GM18507 (cell line): ENCODE data around the gene CDH4.

Experiments used
- DNase-seq: peaks from one replicate; pipeline ENCODE4 v3.0.0; 2011; ENCODE audit warnings: low read depth; ENCODE audit not compliant: insufficient read length; ENCODE audit errors: extremely low spot score
- FAIRE-seq: peaks from 2 replicates; lab custom pipeline; 2011; peaks lifted over from hg19 to GRCh38; lab: Jason Lieb, UNC

The CDH4 gene

DNA sequence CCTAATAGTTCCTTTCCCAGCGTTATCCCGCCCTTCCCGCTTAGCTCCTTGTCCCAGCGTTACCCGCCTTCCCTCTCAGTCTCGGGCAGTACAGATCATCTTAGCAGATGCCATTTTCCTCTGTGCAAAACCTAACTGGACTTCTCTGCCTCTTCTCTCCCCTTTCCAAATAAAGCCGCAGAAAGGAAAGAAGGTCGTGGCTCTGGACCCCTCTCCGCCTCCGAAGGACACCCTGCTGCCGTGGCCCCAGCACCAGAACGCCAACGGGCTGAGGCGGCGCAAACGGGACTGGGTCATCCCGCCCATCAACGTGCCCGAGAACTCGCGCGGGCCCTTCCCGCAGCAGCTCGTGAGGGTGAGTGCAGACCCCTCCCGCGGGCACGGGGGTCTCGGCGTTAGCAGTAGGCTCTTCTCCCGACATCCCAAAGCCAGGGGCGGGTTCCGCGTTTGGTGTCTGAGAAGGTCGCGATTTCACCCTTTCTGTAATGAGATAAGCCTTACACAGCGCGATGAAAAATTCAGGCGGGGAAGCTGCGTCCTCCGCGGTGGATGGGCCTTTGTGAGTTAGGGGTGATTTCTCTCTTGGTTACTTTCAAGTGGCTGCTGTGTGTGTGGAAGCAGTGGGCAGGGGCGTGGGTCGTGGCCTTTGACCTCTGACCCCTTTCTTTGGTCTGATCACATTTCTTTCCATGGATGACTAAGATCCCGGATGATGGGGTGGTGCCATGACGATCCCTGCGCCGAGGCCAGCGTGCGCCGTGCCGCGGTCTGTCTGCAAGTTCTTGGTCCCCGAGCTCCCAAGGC, 521.0 kb downstream of the CDH4 start:
- DNase-seq (no peak), FAIRE-seq (no peak)

GRCh38 chr20:61773926-61774587, 522.0 kb downstream of the CDH4 start:
- no peak for FAIRE-seq
- DNase-seq = no peak

DNA sequence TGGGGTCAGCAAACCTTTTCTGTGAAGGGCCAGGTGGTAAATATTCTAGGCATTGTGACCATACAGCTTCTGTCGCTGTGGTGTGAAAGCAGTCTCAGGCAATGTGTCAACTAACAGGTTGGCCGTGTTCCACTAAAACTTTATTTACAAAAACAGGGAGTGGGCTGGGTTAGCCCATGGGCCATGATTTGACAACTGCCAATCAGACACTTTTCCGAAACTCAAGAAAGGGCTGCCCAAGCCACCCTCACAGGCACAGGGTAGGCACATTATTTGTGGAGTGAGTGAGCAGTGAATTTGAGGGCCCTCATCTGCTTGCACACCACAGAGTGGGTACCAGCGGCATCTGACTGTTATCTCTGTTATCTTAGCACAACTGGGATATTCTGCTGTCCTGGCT, 523.4 kb downstream of the CDH4 start:
- FAIRE-seq = no peak

GRCh38 chr20:61776491-61777075, 524.5 kb downstream of the CDH4 start:
- no peak for FAIRE-seq
- DNase-seq = no peak

More for the DNA sequence above, 523.4 kb downstream of the CDH4 start:
- DNase-seq = no peak

DNA sequence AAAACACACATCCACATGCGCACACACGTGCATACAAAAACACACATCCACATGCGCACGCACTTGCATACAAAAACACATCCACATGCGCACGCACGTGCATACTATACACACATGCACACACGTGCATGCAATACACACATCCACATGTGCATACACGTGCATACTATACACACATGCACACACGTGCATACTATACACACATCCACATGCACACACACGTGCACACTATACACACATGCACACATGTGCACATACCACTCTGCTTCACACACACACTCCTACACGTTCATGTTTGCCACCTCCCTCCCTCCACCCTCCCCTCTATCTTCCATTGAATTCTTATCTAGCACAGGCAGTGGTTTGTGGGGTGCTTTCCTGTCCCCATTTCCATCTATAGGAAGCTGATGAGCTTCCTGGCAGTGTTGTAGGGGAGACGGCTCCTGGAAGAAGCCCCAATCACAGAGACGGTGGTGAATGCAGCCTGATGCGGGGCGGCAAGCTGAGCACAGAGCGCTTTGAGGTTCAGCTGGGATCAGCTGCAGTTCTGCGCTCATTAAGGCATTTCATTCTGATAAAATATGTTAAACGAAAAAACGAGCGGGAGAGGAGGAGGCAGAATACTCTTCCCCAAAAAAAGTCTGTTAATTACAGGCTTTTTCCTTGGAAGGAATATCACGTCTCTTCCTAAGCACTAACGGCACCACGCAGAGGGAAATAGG, 525.9 kb downstream of the CDH4 start:
- no peak for DNase-seq
- FAIRE-seq = no peak

DNA sequence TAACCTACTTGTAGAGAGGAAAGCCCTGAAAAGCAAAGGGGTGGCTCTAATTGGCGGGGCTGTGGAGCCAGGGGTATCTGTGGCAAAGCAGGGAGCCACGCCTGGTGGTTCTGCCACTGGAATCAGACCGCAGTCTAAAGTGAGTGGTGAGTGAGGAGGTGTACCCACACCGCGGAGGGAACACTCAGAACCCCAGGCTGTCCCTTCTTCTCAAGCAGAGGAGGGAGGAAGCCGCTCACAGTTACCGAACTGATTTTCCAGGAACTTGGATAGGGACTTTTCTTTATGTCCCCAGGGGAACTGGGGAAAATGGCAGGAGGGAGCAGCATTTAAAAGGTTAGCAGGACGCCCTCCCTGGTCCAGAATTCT, 526.4 kb downstream of the CDH4 start:
- FAIRE-seq = no peak
- no peak for DNase-seq

GRCh38 chr20:61779176-61779965, 527.3 kb downstream of the CDH4 start:
- no peak for DNase-seq
- no peak for FAIRE-seq

DNA sequence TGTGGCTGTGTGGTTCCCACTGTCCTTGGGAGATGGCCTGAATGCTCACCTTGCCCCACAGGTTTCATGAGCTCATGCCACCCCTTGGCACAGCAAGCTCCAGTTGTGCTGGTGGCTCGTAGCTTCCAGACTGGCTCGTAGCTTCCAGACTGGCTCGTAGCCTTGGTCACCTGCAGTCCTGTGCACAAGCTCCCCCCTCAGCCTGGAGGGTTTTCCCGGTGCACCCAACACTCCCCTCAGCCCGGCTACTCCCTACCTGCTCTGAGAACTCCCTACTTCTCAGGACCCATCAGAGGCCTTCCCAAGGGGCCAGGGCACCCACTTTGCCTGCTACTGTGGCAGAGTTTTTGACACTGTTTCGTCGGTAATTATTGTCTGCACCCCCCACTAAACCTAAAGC, 528.0 kb downstream of the CDH4 start:
- FAIRE-seq = no peak

GRCh38 chr20:61784801-61785566, 532.9 kb downstream of the CDH4 start:
- FAIRE-seq = no peak
- DNase-seq = no peak

More for the DNA sequence above, 528.0 kb downstream of the CDH4 start:
- DNase-seq = no peak

DNA sequence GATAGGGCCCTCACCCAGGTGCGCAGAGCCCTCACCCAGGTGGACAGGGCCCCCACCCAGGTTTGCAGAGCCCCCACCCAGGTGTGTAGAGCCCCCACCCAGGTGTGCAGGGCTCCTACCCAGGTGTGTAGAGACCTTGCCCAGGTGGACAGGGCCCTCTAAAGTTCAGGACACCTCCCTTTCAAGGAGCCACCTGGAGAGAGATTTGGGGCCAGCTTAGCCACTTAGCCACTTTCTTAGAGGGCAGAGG, 533.4 kb downstream of the CDH4 start:
- FAIRE-seq (no peak), DNase-seq (no peak)

DNA sequence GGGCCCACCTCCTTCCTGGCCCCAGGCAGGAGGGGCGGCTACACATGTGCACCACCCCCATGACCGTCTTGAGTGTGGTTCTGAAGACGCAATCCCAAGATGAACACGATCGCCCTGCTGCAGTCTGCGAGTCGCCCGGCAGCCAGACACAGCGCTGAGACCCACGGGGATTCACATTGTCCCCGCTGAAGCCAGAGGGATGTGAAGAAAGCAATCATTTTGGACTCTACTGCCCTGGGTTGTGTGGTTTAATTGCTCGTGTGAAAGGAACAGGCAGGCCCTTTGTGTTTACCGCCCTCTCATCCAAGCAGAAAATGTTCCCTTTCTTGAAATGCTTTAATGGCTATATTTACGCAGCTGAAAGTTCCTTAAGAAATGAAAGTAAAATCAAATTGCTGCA, 534.2 kb downstream of the CDH4 start:
- DNase-seq (no peak), FAIRE-seq (no peak)

DNA sequence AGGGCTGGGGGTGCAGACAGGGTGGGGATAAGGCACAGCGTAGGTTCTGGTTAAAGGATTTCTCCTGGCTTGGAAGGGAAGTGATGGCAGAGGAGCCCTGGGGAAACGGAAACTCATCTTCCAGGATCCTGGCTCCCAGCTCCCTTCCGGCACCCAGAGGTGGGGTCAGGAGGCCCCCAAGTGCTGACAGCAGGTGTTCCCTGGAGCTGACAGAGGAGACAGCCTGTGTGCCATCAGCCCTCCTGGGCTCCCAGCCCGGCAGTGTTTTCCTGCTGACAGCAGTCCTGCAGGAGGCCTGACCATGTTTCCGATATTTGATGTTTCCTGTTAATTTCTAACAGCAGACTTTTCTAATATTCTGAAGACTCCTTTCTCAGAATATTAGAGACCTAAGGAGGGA, 536.3 kb downstream of the CDH4 start:
- FAIRE-seq (no peak), DNase-seq (no peak)

DNA sequence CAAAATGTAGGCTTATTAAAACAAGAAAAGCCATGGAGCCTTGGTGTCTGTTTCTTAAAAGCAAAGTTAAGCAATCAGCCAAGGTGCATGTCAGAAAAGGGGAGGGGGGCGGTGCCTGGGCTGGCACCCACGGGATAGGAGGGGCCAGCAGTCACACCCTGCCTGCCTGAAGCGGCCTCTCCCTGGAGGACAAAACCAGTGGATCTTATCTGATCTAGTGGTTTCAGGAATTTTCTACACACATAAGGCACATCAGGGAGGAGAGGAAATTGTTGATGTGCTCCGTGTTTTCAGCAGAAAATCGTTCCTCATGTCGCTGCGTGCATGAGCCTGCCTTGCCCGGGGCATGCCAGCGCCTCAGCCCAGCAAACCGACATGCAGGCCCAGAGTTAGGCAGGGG, 537.3 kb downstream of the CDH4 start:
- FAIRE-seq (no peak), DNase-seq (no peak)

DNA sequence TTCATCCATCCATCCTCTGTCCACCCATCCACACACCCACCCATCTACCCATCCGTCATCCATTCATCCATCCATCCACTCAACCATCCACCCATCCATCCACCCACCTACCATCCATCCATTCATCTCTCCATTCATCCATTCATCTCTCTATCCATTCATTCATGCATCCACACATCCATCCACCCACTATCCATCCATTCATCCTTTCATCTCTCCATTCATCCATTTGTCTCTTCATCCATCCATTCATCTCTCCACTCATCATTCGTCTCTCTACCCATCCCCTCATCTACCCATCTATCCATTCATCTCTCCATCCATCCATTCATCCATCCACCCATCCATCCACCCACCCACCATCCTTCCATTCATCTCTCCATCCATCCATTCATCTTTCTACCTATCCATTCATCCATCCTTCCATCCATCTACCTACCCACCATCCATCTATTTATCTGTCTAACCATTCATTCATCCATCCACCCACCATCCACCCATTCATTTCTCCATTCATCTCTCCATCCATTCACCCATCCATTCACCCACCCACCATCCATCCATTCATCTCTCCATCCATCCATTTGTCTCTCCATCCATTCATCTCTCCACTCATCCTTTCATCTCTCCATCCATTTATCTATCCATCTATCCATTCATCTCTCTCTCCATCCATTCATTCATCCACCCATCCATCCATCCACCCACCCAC, 538.2 kb downstream of the CDH4 start:
- no peak for DNase-seq
- no peak for FAIRE-seq

GRCh38 chr20:61791995-61792394, 539.9 kb downstream of the CDH4 start:
- FAIRE-seq = no peak
- DNase-seq = no peak

DNA sequence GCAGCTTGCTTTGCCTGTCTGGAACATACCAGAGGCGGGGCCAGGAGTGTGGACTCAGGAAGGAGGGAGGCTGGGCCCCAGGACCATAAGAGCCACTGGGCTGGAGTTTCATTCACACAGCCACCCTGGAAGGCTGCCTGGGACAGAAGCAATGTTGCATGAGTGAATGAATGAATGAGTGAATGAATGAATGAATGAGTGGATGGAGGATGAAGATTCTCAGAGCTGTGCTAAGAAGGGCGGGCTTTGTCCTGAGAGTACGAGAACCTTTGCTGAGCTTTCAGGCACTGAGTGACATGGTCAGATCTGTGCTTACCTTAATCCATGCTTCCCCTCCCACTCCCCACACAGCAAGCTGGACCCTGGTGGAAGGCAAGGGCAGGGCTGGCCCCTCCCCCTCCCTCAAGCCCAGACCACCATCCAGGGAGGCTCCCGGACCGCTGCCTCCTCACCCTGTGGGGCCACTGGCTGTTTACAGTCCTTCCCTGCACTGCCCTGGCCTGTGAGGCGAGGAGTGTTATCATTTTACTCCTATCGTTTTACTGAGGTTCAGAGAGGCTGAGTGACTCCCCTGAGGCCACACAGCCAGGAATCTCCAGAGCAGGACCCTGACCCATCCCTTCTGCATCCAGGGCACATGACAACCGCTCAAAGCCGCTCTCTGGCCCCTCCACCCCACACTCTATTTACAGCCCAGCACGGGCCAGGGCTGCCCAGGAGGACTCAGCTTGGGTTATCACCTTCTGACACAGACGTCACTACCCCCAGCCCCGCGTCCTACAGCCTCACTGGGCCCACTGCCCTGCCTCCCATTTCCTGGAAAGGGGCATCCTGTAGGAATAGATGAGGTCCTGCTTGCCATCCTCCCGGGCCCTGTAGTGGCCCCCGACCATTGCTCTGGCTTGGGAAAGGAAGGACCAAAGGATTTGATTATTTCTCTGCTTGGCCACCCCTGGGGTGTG, 543.9 kb downstream of the CDH4 start:
- no peak for DNase-seq

GRCh38 chr20:61796738-61797137, 544.7 kb downstream of the CDH4 start:
- FAIRE-seq (no peak), DNase-seq (no peak)

More for the DNA sequence above, 543.9 kb downstream of the CDH4 start:
- no peak for FAIRE-seq
